ACC112 (cell line): ENCODE results near the gene ALPI.

Experiments
- H2AFZ ChIP-seq: fragments of 200-600 bp; sonication (generic); one replicate; pipeline ENCODE4 v1.6.0; 2017; ENCODE audit warnings: antibody characterized with exemption, low read length; ENCODE audit not compliant: unreplicated experiment
- H3K27ac ChIP-seq: fragments of 200-600 bp; sonication (generic); 2 replicates; pipeline ENCODE4 v1.5.1; 2014; ENCODE audit warnings: low read depth, mild to moderate bottlenecking, antibody characterized with exemption, low read length, moderate library complexity
- H3K27me3 ChIP-seq: fragments of 200-600 bp; sonication (generic); 2 replicates; pipeline ENCODE4 v1.6.1; 2014; ENCODE audit warnings: mild to moderate bottlenecking, antibody characterized with exemption, low read length, moderate library complexity, mixed read lengths; ENCODE audit not compliant: insufficient read depth
- H3K36me3 ChIP-seq: fragments of 200-600 bp; sonication (generic); 2 replicates; pipeline ENCODE4 v1.6.1; 2016; ENCODE audit warnings: mild to moderate bottlenecking, antibody characterized with exemption, low read length, moderate library complexity, mixed read lengths; ENCODE audit not compliant: insufficient read depth
- H3K4me1 ChIP-seq: fragments of 200-600 bp; sonication (generic); one replicate; pipeline ENCODE4 v1.6.1; 2016; ENCODE audit warnings: low read length, mixed read lengths; ENCODE audit not compliant: insufficient read depth, unreplicated experiment, control insufficient read depth
- H3K4me3 ChIP-seq: fragments of 200-600 bp; sonication (generic); 2 replicates; pipeline ENCODE4 v1.5.1; 2014; ENCODE audit warnings: mild to moderate bottlenecking, low read depth, low read length
- H3K79me2 ChIP-seq: fragments of 200-600 bp; sonication (generic); one replicate; pipeline ENCODE4 v1.6.0; 2016; ENCODE audit warnings: low read length; ENCODE audit not compliant: control insufficient read depth, unreplicated experiment, insufficient read depth

Gene ALPI

GRCh38 chr2:232466221-232466620, 10.3 kb downstream of the ALPI start:
- Histone ChIP-seq H3K4me1 (peaks cover 2% of the 10 kb centered on the region), H3K27ac (no peak overlapping the region), H2AFZ (no peak overlapping the region), H3K36me3 (no peaks in the 10 kb centered on the region), H3K27me3 (peaks cover 50% of the 10 kb centered on the region), H3K4me3 (no peak overlapping the region), H3K79me2 (no peaks in the 10 kb centered on the region)

GRCh38 chr2:232473467-232473890, 17.5 kb downstream of the ALPI start:
- H3K36me3 ChIP-seq, result no peaks in the 10 kb centered on the region
- H3K4me3 ChIP-seq, result no peak overlapping the region
- no peak overlapping the region for H3K27ac ChIP-seq
- no peak overlapping the region for H2AFZ ChIP-seq
- peaks cover 75% of the 10 kb centered on the region for H3K27me3 ChIP-seq
- H3K4me1 ChIP-seq, result no peaks in the 10 kb centered on the region
- H3K79me2 ChIP-seq, result no peaks in the 10 kb centered on the region

- H3K27me3 ChIP-seq, result peaks cover 54% of the 10 kb centered on the region
- no peak overlapping the region for H3K27ac ChIP-seq
- no peaks in the 10 kb centered on the region for H3K79me2 ChIP-seq
- no peak overlapping the region for H3K4me3 ChIP-seq
- H2AFZ ChIP-seq, result no peak overlapping the region
- H3K4me1 ChIP-seq, result no peaks in the 10 kb centered on the region
- H3K36me3 ChIP-seq, result no peaks in the 10 kb centered on the region
These were observed 20.1 kb downstream of the ALPI start for GRCh38 chr2:232476045-232476444.

GRCh38 chr2:232476791-232477190, 20.8 kb downstream of the ALPI start:
- no peaks in the 10 kb centered on the region for H3K36me3 ChIP-seq
- H3K27ac ChIP-seq, result no peak overlapping the region
- no peak overlapping the region for H3K4me3 ChIP-seq
- H3K4me1 ChIP-seq, result no peaks in the 10 kb centered on the region
- peaks cover 48% of the 10 kb centered on the region for H3K27me3 ChIP-seq
- H3K79me2 ChIP-seq, result no peaks in the 10 kb centered on the region
- H2AFZ ChIP-seq, result no peak overlapping the region

- no peaks in the 10 kb centered on the region for H3K36me3 ChIP-seq
- no peak overlapping the region for H3K27ac ChIP-seq
- no peaks in the 10 kb centered on the region for H3K4me1 ChIP-seq
- H3K4me3 ChIP-seq, result no peak overlapping the region
- H3K27me3 ChIP-seq, result peaks cover 36% of the 10 kb centered on the region
- H2AFZ ChIP-seq, result no peak overlapping the region
- H3K79me2 ChIP-seq, result no peaks in the 10 kb centered on the region
These were observed 22.0 kb downstream of the ALPI start for GRCh38 chr2:232477751-232478510.

GRCh38 chr2:232478571-232479340, 22.8 kb downstream of the ALPI start:
- Histone ChIP-seq H3K4me3 (no peak overlapping the region), H3K27me3 (peaks cover 28% of the 10 kb centered on the region), H3K27ac (no peak overlapping the region), H3K4me1 (no peaks in the 10 kb centered on the region), H2AFZ (no peak overlapping the region), H3K79me2 (no peaks in the 10 kb centered on the region), H3K36me3 (no peaks in the 10 kb centered on the region)

- Histone ChIP-seq H3K4me1 (no peaks in the 10 kb centered on the region), H2AFZ (no peak overlapping the region), H3K79me2 (no peaks in the 10 kb centered on the region), H3K27me3 (peaks cover 27% of the 10 kb centered on the region), H3K4me3 (no peak overlapping the region), H3K27ac (no peak overlapping the region), H3K36me3 (no peaks in the 10 kb centered on the region)
These were observed 23.6 kb downstream of the ALPI start for GRCh38 chr2:232479341-232480200.

- Histone ChIP-seq H3K79me2 (no peaks in the 10 kb centered on the region), H2AFZ (no peak overlapping the region), H3K4me3 (no peak overlapping the region), H3K27ac (no peak overlapping the region), H3K27me3 (peaks cover 27% of the 10 kb centered on the region), H3K36me3 (no peaks in the 10 kb centered on the region), H3K4me1 (no peaks in the 10 kb centered on the region)
These were observed 24.5 kb downstream of the ALPI start for GRCh38 chr2:232480201-232481190.

- Histone ChIP-seq H3K4me3 (no peak overlapping the region), H3K4me1 (no peaks in the 10 kb centered on the region), H3K27me3 (peaks cover 30% of the 10 kb centered on the region), H2AFZ (no peak overlapping the region), H3K79me2 (no peaks in the 10 kb centered on the region), H3K36me3 (no peaks in the 10 kb centered on the region), H3K27ac (no peak overlapping the region)
These were observed 25.6 kb downstream of the ALPI start for GRCh38 chr2:232481322-232482140.
